SK-N-MC (cell line): ENCODE measurements around the gene PDZD2.

Source experiments
- EZH2 ChIP-seq: fragments of 200-600 bp; sonication (generic); IDR thresholded peaks from one replicate; pipeline ENCODE4 v1.6.1; 2017; ENCODE audit warnings: antibody characterized with exemption
- FOXP2 ChIP-seq: optimal IDR thresholded peaks from 2 replicates; pipeline ENCODE3; 2011; ENCODE audit warnings: mild to moderate bottlenecking, moderate library complexity; ENCODE audit not compliant: insufficient read depth; ENCODE audit errors: extremely low read length, control extremely low read depth
- POLR2AphosphoS5 ChIP-seq: IDR thresholded peaks from 2 replicates; pipeline ENCODE4 v1.6.1; 2012; ENCODE audit warnings: mild to moderate bottlenecking, low read depth, low read length, borderline replicate concordance

GRCh38 chr5:31982621-31983020, 343.7 kb downstream of the PDZD2 start:
- TF ChIP-seq POLR2AphosphoS5 (no peak), EZH2 (no peak), FOXP2 (no peak)
